G401 (cell line): ENCODE data around the gene CTH. TPM values are rescaled to one million over a fixed set of nuclear protein-coding genes. Genes with fewer than 3 reads are reported as not detected.

Experiments
- DNase-seq: peaks from one replicate; pipeline ENCODE4 v3.0.0-alpha.2; 2015; ENCODE audit warnings: low spot score
- in situ Hi-C: cut with HindIII; loops from 2 replicates; pipeline ENCODE4 v1.10.0; 2016; ENCODE audit warnings: low sequenced_read_pairs, mixed read lengths
- total RNA-seq: library from RNA; depleted of rRNA; stranded (reverse); fragments of >200 nt; shearing (Covaris generic); gene quantifications from 2 replicates; pipeline ENCODE4 v1.2.3, GENCODE V29; 2014; rRNA removed

CTH gene
- total RNA-seq, 1 experiment from 2014 or later: 9.7 TPM

DNA sequence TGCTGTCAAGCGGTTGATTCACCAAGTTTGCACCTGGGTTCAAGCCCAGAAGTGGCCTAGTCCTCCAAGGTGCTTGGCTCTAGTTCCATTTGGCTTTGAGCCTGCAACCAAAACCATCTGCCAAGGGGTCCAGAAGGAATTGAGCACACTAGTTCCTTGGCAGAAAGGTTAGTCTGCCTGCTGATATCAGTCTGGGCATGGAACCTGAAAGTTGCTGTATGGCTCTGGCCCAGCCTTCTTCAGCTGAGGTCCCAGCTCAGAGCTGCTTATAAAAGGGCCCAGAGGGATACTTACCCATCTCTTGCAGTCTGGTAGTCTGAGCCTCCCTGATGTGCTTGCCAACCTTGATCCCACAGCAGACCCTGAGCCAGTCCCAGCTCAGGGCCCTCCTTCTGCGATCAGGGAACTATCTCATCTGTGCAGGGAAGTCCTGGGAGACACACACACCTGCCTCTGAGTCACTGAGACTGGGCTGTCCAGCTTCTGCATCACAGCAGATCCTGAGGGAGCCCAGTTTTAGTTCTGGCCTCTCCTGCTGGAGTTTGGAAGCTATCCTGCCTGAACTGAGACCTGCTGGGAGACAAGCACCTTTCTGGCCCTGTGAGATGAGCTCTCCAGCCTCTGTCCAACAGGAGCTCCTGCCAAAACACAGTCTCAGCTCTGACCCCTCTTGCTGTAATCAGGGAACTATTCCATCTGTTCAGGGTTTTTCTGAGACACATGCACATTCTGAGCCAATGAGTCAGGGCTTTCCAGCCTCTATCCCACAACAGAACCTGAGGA, 75.8 kb downstream of the CTH start:
- in situ Hi-C loops: no loop called here
- DNase-seq: peak; percentile 86

DNA sequence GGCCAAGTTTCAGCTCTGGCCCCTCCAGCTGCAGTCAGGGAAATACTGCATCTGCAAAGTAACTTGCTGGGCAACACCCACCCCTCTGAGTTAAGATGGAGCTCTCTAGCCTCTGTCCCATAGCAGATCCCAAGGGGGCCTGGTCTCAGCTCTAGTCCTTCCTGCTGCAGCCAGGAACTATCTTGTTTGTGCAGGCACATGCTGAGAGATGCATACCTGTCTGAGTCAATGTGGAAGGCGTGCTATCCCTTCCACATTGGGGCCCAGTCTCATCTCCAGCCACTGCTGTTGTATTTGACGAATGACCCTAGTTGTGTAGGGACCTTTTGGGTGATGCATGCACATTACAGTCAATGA, 76.4 kb downstream of the CTH start:
- in situ Hi-C loops: no loop called here
- DNase-seq: no peak

DNA sequence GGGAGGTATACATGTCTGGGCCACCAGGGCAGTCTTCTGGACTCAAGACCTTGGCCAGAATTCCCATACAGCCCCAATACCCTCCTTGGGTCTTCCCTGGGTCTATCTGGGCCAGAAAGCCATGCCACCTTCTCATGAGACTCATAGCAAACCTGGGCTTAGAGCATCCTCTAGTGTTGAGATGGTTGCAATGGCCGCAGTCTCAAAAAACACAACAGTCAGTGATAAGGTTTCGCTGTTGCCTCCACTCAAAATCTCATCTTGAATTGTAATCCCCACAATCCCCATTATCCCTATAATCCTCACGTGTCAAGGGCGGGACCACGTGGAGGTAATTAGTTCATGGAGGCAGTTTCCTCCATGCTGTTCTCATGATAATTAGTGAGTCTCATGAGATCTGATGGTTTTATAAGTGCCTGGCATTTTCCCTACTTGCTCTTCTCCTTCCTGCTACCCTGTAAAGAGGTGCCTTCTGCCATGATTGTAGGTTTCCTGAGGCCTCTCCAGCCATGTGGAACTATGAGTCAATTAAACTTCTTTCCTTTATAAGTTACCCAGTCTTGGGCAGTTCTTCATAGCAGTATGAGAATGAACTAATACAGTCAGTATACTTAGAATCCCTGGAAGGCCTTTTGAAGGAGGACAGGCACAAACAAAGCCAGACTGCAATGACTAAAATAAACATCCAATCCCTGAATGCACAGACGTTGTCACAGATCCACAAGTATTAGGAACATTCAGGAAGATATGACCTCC, 77.0 kb downstream of the CTH start:
- in situ Hi-C loops: no loop called here
- DNase-seq: peak; percentile 28

Other genes starting within 250 kb of the CTH start
- 44.2 and 70.1 TPM in 2 replicates for gene LRRC40, start 205.7 kb upstream of the CTH start, total RNA-seq
- gene SRSF11, start 189.9 kb upstream of the CTH start, total RNA-seq: 91.6 and 130 TPM in 2 replicates
- gene ANKRD13C, start 56.5 kb upstream of the CTH start, total RNA-seq: 14.9 and 19.9 TPM in 2 replicates